ENCODE measurements around the gene PIK3R3.
"Not testable (repeated sequence)": the region's sequence is repeated elsewhere in the genome, so short reads cannot be mapped to it uniquely, and the experiment has no call there.

Gene PIK3R3

GRCh38 chr1:46058936-46059335 lies 73.5 kb downstream of the PIK3R3 start:
- Histone ChIP-seq H3K4me1 (peaks cover 26% of the 10 kb centered on the region), H3K4me3 (no peak overlapping the region), H3K27me3 (ENCODE audit: low read depth) (no peaks in the 10 kb centered on the region), H3K36me3 (replicated peaks) (peaks cover 12% of the 10 kb centered on the region), H3K9me3 (0 out of 2 replicates have a peak, but pooled peaks cover 3% of the 10 kb centered on the region)
- DNase-seq (ENCODE audit: low spot score in 2 of 2): no peak
- in situ Hi-C loops (cut with MboI; ENCODE audit: low sequenced_read_pairs): no loop called here

- in situ Hi-C loops (cut with MboI; ENCODE audit: low sequenced_read_pairs): no loop called here
- no peak overlapping the region for H3K4me3 ChIP-seq
- peaks cover 19% of the 10 kb centered on the region for H3K4me1 ChIP-seq
- peaks cover 12% of the 10 kb centered on the region for H3K36me3 ChIP-seq (replicated peaks)
- DNase-seq (ENCODE audit: low spot score in 2 of 2): peak; percentile 79 to 86
- H3K9me3 ChIP-seq: 0 out of 2 replicates have a peak, but pooled peaks cover 3% of the 10 kb centered on the region
- H3K27me3 ChIP-seq (ENCODE audit: low read depth): no peaks in the 10 kb centered on the region
Observed at GRCh38 chr1:46057781-46058180, 74.6 kb downstream of the PIK3R3 start.

GRCh38 chr1:46057215-46057614 lies 75.2 kb downstream of the PIK3R3 start:
- H3K9me3 ChIP-seq; H3K4me3 ChIP-seq; DNase-seq (ENCODE audit: low spot score in 2 of 2); in situ Hi-C loops (cut with MboI; ENCODE audit: low sequenced_read_pairs); H3K27me3 ChIP-seq (ENCODE audit: low read depth): not testable (repeated sequence)
- Histone ChIP-seq H3K4me1 (peaks cover 19% of the 10 kb centered on the region), H3K36me3 (replicated peaks) (peaks cover 12% of the 10 kb centered on the region)

- Histone ChIP-seq H3K9me3 (0 out of 2 replicates have a peak, but pooled peaks cover 3% of the 10 kb centered on the region), H3K36me3 (replicated peaks) (peaks cover 12% of the 10 kb centered on the region), H3K4me3 (no peak overlapping the region), H3K27me3 (ENCODE audit: low read depth) (no peaks in the 10 kb centered on the region), H3K4me1 (peaks cover 19% of the 10 kb centered on the region)
- DNase-seq (ENCODE audit: low spot score in 2 of 2): no peak
- in situ Hi-C loops (cut with MboI; ENCODE audit: low sequenced_read_pairs): no loop called here
Observed at GRCh38 chr1:46056325-46056724, 76.1 kb downstream of the PIK3R3 start.

- Histone ChIP-seq H3K27me3 (ENCODE audit: low read depth) (no peaks in the 10 kb centered on the region), H3K4me1 (peaks cover 21% of the 10 kb centered on the region), H3K9me3 (0 out of 2 replicates have a peak, but pooled peaks cover 3% of the 10 kb centered on the region), H3K36me3 (replicated peaks) (peaks cover 7% of the 10 kb centered on the region), H3K4me3 (no peak overlapping the region)
- in situ Hi-C loops (cut with MboI; ENCODE audit: low sequenced_read_pairs): no loop called here
- no peak for DNase-seq (ENCODE audit: low spot score in 2 of 2)
Observed at GRCh38 chr1:46053734-46054133, 78.7 kb downstream of the PIK3R3 start.

- in situ Hi-C loops (cut with MboI; ENCODE audit: low sequenced_read_pairs): no loop called here
- no peak for DNase-seq (ENCODE audit: low spot score in 2 of 2)
- H3K4me1 ChIP-seq: peaks cover 15% of the 10 kb centered on the region
- no peaks in the 10 kb centered on the region for H3K27me3 ChIP-seq (ENCODE audit: low read depth)
- H3K36me3 ChIP-seq (replicated peaks): peaks cover 3% of the 10 kb centered on the region
- H3K4me3 ChIP-seq: no peak overlapping the region
- no peaks in the 10 kb centered on the region for H3K9me3 ChIP-seq
Observed at GRCh38 chr1:46044116-46044515, 88.3 kb downstream of the PIK3R3 start.

- Histone ChIP-seq H3K4me1 (peaks cover 15% of the 10 kb centered on the region), H3K36me3 (replicated peaks) (peaks cover 3% of the 10 kb centered on the region), H3K27me3 (ENCODE audit: low read depth) (no peaks in the 10 kb centered on the region), H3K9me3 (no peaks in the 10 kb centered on the region), H3K4me3 (no peak overlapping the region)
- in situ Hi-C loops (cut with MboI; ENCODE audit: low sequenced_read_pairs): no loop called here
- peak; percentile 86 to 96 for DNase-seq (ENCODE audit: low spot score in 2 of 2)
Observed at GRCh38 chr1:46043458-46044017, 88.9 kb downstream of the PIK3R3 start.

- no peak for DNase-seq (ENCODE audit: low spot score in 2 of 2)
- peaks cover 3% of the 10 kb centered on the region for H3K36me3 ChIP-seq (replicated peaks)
- H3K9me3 ChIP-seq: no peaks in the 10 kb centered on the region
- no peak overlapping the region for H3K4me3 ChIP-seq
- peaks cover 15% of the 10 kb centered on the region for H3K4me1 ChIP-seq
- H3K27me3 ChIP-seq (ENCODE audit: low read depth): no peaks in the 10 kb centered on the region
- in situ Hi-C loops (cut with MboI; ENCODE audit: low sequenced_read_pairs): no loop called here
Observed at GRCh38 chr1:46041974-46042373, 90.5 kb downstream of the PIK3R3 start.

- no peaks in the 10 kb centered on the region for H3K27me3 ChIP-seq (ENCODE audit: low read depth)
- peaks cover 3% of the 10 kb centered on the region for H3K36me3 ChIP-seq (replicated peaks)
- DNase-seq (ENCODE audit: low spot score in 2 of 2): no peak
- in situ Hi-C loops (cut with MboI; ENCODE audit: low sequenced_read_pairs): no loop called here
- peaks cover 15% of the 10 kb centered on the region for H3K4me1 ChIP-seq
- no peak overlapping the region for H3K4me3 ChIP-seq
- no peaks in the 10 kb centered on the region for H3K9me3 ChIP-seq
Observed at GRCh38 chr1:46041551-46041950, 90.9 kb downstream of the PIK3R3 start.

- H3K36me3 ChIP-seq (replicated peaks): peaks cover 3% of the 10 kb centered on the region
- H3K27me3 ChIP-seq (ENCODE audit: low read depth): no peaks in the 10 kb centered on the region
- H3K4me1 ChIP-seq: peaks cover 15% of the 10 kb centered on the region
- in situ Hi-C loops (cut with MboI; ENCODE audit: low sequenced_read_pairs): loop anchor here (5.0 kb wide), 1 partner anchor 138 kb away; the partner anchor contains the start of genes P3R3URF and TSPAN1
- no peak for DNase-seq (ENCODE audit: low spot score in 2 of 2)
- H3K4me3 ChIP-seq: no peak overlapping the region
- H3K9me3 ChIP-seq: no peaks in the 10 kb centered on the region
Observed at GRCh38 chr1:46039571-46040052, 92.8 kb downstream of the PIK3R3 start.

- peak; percentile 76 to 90 for DNase-seq (ENCODE audit: low spot score in 2 of 2)
- Histone ChIP-seq H3K4me3 (no peak overlapping the region), H3K36me3 (replicated peaks) (peaks cover 5% of the 10 kb centered on the region), H3K9me3 (no peaks in the 10 kb centered on the region), H3K27me3 (ENCODE audit: low read depth) (no peaks in the 10 kb centered on the region), H3K4me1 (no peaks in the 10 kb centered on the region; the same call in 1 of the 2 replicates)
- in situ Hi-C loops (cut with MboI; ENCODE audit: low sequenced_read_pairs): loop anchor here (5.0 kb wide), 1 partner anchor 140 kb away; the partner anchor contains the start of genes P3R3URF and TSPAN1
Observed at GRCh38 chr1:46036894-46037839, 95.3 kb downstream of the PIK3R3 start.

- in situ Hi-C loops (cut with MboI; ENCODE audit: low sequenced_read_pairs): loop anchor here (5.0 kb wide), 1 partner anchor 142 kb away; the partner anchor contains the start of genes P3R3URF and TSPAN1
- Histone ChIP-seq H3K27me3 (ENCODE audit: low read depth) (no peaks in the 10 kb centered on the region), H3K4me3 (no peak overlapping the region), H3K4me1 (no peaks in the 10 kb centered on the region; the same call in 1 of the 2 replicates), H3K9me3 (no peaks in the 10 kb centered on the region), H3K36me3 (replicated peaks) (peaks cover 21% of the 10 kb centered on the region)
- no peak for DNase-seq (ENCODE audit: low spot score in 2 of 2)
Observed at GRCh38 chr1:46034601-46035516, 97.6 kb downstream of the PIK3R3 start.

Measured in HAP-1 (cell line).